GM10266 (cell line): ENCODE measurements around the gene TM9SF1.
"Not testable (repeated sequence)": the region's sequence is repeated elsewhere in the genome, so short reads cannot be mapped to it uniquely, and the experiment has no call there.

Experiments used
- DNase-seq: peaks from one replicate; pipeline ENCODE4 v3.0.0; 2012; ENCODE audit errors: extremely low spot score
- CTCF ChIP-seq: IDR thresholded peaks from 2 replicates; pipeline ENCODE4 v1.5.1; 2012; ENCODE audit warnings: mild to moderate bottlenecking, low read depth; ENCODE audit not compliant: control insufficient read depth, insufficient read depth; ENCODE audit errors: missing control alignments

The TM9SF1 gene

DNA sequence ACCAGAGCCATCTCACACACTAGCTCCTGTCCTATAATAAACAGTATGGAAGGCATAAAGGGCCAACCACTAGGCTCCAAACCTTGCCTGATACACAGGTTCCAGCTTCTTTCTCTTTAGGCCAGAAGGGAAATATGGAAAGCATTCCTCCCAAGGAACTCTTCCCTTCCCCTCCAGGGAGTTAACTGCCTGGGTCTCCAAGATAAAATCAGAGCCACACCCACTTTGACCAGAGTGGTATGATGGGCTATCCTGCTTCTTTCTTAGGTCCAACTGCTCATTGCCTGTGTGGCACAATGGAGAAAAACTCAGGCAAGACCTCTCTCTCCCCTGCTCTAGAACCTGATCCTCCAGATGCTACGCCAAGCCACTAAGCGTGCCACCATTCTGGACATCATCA is 12.4 kb upstream of the TM9SF1 start:
- DNase-seq, result no peak
- TF ChIP-seq CTCF, result no peak

GRCh38 chr14:24207104-24207551 is 11.9 kb upstream of the TM9SF1 start:
- no peak for DNase-seq
- no peak for TF ChIP-seq CTCF

DNA sequence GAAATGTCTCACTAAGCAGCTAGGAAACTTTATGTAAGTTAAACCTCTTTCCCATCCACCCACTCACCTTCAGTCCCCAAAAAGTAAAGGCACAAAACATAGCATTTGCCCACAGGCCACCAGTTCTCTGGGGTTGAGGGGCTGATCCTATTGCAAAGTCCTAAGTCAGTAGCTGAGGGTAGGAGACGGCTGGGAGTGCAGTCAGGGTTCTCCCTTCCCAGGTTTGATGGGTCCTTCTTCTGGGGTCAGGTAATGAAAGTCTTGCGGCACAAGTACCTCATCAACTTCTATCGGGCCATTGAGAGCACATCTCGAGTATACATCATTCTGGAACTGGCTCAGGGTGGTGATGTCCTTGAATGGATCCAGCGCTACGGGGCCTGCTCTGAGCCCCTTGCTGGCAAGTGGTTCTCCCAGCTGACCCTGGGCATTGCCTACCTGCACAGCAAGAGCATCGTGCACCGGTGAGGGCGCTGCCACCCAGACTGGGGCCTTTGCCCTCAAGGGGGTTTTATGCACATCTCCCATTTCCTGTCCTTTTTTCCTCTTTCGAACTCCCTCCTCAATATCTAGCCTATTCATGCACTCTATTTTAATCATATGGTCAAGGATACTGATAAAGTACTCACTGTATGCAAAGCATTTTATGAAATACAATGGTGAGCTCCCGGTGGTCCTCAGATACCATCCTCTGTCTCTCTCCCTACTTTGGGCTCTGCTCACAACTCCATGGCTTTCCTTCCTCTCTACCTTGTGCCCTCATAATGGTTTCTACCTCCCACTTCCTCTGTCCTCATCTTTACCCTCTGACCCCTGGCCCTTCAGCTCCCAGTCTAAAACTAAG is 11.2 kb upstream of the TM9SF1 start:
- no peak for DNase-seq
- TF ChIP-seq CTCF, result no peak

- TF ChIP-seq CTCF, result no peak
- no peak for DNase-seq
Observed at GRCh38 chr14:24204163-24205146, 9.2 kb upstream of the TM9SF1 start.

DNA sequence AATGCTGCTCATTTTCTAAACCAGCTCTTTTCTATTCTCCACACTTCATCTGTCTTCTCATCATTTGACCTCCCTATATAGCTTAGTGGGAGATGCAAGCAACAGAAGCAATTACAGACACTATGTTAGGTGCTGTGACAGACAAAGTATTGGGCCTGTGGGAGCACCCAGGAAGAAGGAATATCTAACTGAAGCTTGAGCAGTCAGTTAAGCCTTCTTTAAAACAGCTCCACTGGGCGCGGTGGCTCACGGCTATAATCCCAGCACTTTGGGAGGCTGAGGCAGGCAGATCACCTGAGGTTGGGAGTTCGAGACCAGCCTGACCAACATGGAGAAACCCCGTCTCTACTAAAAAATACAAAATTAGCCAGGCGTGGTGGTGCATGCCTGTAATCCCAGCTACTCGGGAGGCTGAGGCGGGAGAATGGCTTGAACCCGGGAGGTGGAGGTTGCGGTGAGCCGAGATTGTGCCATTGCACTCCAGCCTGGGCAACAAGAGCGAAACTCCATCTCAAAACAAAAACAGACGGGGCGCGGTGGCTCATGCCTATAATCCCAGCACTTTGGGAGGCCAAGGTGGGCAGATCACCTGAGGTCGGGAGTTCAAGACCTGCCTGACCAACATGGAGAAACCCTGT is 8.1 kb upstream of the TM9SF1 start:
- DNase-seq, result not testable (repeated sequence)

DNA sequence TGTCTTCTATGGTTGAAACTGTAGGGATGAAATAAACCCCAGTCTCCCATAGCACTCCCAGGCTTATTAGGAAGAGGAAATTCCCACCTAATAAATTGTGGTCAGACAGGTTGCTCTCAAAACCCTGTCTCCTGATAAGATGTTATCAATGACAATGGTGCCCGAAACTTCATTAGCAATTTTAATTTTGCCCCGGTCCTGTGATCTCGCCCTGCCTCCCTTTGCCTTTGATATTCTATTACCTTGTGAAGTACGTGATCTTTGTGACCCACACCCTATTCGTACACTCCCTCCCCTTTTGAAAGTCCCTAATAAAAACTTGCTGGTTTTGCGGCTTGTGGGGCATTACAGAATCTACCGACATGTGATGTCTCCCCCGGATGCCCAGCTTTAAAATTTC is 7.3 kb upstream of the TM9SF1 start:
- not testable (repeated sequence) for DNase-seq

GRCh38 chr14:24198814-24199524 is 3.7 kb upstream of the TM9SF1 start:
- no peak for DNase-seq
- no peak for TF ChIP-seq CTCF
